Measurements from ENCODE around the gene AFG3L2.

The AFG3L2 gene

DNA sequence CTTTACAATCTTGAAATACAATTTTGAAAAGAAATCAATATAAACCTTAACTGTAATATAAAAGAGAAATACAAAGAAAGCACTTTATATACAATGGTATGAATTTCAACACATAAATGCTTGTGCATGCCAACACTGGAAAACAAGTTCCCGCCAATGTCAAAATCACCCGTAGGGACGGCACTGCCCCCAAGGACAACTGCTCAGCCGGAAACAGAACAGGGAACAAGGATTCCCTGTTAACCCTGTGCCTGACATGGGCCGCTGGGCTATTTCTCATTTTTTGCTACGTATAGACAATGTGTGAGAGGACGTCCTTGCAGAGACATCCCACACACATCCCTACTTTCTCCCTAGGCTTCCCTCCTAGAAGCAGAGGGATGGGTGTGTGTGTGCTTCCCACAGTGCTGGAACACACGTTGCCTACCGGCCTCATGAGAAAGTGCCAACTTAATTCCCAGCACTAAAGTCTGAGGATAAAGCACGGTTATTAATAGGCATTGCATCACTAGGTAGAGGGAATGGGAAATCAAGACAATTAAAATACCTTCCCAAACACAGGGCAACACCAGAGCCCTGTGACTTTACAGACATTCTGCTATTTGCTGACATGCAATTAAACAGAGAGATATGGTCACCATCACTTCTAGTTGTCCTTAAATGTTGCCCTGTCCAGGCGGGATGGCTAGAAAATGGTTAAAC, 14.4 kb downstream of the AFG3L2 start:
- no peak for DNase-seq (ENCODE audit: extremely low read depth in 1 of 2, low read depth in 1 of 2)

DNA sequence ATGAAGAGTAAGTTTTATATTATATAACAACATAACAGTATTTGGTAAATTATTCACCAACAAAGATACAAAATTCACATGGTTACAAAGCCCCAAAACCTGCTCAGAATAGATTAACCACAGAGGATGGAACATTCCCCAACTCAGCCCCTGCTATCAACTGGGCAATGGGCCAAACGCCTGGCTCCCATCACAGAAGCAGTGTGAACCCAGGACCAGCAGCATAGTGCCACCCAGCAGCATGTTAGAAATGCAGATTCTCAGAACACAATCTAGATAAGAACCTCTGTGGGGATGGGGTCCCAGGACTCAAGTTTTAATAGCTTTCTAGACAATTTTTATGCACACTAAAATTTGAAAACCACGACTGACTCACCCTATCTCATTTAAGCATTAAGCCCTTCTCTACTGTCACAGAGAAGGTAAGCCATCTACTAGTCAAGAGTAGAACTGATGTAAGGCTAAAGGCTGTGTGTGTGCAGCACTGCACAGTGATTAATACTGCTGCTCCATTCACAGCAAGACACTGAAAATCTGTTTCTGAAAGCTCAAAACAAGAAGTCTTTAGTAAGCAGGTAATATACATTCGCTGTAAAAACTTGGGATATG, 15.2 kb downstream of the AFG3L2 start:
- no peak for DNase-seq (ENCODE audit: extremely low read depth in 1 of 2, low read depth in 1 of 2)

DNA sequence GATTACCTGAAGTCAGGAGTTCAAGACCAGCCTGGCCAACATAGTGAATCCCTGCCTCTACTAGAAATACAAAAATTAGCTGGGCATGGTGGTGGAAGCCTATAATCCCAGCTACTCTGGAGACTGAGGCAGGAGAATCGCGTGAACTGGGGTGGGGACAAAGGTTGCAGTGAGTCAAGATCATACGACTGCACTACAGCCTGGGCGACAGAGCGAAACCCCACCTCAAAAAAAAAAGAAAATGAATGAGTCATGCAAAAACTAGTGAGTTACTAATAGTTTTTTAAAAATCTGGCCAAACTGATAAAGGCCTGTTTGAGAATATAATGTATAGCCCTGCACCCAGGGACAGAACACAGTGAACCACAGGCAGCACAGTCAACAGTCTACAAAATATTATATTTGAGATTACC, 17.5 kb downstream of the AFG3L2 start:
- DNase-seq (ENCODE audit: extremely low read depth in 1 of 2, low read depth in 1 of 2): no peak

DNA sequence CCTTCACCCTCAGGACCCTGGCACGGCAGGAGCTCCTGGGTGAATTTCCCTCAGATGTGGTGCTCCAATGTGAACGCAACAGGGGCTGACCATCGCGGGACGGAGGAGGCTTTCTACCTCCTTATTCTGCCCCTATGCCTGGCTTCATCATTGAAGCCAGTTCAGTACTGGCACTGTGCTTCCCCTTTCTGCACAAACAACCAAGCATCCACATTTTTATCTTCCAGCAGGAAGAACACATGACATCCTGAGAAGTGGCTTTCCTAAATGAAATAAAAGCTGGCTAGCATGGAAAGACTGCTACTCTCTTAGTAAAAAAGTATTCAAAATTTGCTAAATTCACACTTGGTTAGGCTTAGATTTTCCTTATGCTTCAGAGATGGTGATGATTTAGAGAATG, 24.8 kb downstream of the AFG3L2 start:
- no peak for DNase-seq (ENCODE audit: extremely low read depth in 1 of 2, low read depth in 1 of 2)

DNA sequence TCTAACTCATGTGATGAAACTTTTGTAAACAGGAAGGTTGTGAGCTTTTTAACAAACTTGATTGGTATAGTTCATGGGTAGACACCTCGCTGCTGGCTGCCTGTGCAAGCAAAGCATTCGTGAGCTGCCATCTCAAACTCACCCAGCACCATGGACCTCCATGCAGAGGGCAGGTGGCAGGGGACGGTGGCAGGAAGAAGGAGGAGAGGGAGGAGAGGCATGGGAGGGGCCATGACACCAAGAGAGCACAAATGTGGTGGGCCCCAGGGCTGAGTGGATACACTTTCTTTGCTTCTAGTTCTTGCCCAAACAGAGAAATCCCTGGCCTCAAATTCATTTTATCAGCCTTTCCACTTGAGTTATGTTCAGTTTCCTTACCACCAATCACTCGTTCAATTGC, 29.1 kb downstream of the AFG3L2 start:
- DNase-seq (ENCODE audit: extremely low read depth in 1 of 2, low read depth in 1 of 2): no peak

DNA sequence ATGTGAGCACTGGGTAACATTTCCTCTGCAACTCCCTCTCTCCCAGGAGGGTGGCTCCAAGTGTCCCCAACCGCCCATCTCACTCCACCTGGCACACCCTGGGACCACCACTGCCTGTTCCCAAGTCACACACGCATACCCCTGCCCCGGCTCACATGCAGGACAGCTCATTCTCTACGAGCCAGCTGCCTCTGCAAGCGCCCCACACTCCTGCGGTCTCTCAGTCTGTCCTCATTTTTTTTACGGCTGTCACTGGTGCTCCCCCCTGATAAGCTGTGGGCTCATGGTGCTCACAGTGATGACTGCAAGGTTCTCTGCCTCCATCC, 30.8 kb downstream of the AFG3L2 start:
- no peak for DNase-seq (ENCODE audit: extremely low read depth in 1 of 2, low read depth in 1 of 2)

DNA sequence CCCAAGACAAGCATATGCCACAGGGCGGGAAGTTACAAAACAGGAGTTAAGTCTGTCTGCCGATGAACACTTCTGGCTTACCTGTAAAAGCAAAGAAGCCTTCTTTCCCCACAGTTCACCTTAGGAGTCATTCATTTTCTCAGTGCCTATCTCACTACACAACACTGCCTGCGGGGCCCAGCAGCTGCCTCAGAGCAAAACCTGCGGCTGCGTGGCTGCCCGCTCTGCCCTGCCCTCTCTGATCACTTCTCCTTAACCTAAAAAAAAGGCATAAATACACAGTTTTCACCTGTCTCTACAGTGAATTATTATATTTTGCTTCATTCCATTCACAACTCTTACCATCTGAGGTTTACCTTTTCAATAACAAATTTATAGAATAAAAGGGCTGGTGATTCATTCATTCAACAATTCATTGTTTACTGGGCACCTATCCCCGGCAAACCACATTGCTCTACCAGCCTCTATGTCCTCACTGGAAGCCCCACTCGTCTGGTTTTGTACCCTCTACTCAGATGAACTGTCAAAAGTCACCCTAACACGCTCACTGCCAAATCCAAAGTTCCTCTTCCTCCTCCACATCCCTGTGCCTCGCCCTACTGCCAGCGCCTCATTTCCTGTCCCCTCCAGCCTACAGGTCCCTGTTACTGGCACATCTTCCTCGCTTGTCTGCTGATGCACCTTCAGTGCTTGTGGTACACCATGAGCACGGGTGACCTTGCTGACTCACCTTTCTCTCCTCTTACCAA, 31.4 kb downstream of the AFG3L2 start:
- DNase-seq (ENCODE audit: extremely low read depth in 1 of 2, low read depth in 1 of 2): no peak

DNA sequence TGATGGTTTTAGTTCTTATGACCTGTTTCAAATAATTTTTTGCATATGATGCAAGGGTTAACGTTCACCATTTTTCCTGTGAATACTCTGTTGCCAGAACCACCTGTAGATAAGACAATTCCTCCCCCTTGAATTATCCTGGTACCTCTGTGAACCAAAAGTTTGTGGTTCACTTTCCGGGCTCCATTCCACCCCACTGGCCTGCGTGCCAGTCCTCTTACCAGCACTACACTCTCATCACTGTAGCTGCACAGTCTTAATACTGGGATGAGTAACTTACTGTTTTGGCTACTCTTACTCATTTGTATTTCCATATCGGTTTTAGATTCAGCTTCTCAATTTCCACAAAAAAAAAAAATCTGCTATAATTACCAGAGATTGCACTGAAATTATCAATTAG, 34.4 kb downstream of the AFG3L2 start:
- DNase-seq (ENCODE audit: extremely low read depth in 1 of 2, low read depth in 1 of 2): no peak

DNA sequence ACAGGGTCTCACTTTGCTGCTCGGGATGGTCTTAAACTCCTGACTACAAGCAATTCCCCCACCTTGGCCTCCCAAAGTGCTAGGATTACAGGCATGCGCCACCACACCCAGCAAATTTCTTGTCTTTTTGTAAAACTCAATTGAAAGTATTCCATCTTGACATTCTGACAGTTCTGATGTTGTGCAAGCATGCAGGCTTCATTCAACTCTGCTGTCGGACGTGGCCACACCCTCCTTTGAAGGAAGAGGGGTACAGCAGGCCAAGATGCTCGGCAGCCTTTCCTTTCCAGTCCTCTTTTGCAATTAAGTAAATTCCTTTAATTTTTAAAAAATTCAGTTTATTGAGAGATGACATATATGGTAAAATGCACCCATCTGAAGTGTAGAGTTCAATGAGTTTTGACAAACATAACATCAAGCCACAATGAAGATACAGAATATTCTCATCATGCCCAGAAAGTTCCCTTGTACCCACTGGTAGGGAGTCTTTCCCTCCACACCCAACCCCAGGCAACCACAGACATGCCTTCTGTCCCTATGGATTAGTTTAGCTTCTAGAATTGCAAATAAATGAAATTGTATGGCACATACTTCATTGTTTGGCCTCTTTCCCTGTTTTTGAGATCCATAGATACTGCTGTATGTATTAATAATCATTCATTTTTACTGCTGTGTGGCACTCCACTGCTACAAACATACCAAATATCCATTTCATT, 35.9 kb downstream of the AFG3L2 start:
- no peak for DNase-seq (ENCODE audit: extremely low read depth in 1 of 2, low read depth in 1 of 2)

DNA sequence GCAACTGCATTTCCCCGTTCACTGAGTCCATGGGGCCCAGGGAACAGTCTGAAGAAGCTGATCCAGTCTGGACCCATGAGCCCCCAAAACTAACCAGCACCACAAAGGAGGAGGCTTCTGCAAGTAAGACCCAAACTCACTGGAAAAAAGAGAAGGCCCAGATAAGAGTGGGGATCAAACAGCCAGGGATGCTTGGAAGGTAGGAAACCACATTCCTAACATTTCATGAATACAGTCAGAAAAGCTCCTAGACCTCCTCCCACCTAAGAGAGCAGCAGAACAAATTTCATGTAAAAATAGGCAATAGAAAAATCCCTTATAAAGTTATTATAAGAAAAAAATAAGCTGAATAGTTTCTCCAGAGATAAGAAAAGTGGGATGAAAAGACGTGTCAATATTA, 38.6 kb downstream of the AFG3L2 start:
- DNase-seq (ENCODE audit: extremely low read depth in 1 of 2, low read depth in 1 of 2): no peak

DNA sequence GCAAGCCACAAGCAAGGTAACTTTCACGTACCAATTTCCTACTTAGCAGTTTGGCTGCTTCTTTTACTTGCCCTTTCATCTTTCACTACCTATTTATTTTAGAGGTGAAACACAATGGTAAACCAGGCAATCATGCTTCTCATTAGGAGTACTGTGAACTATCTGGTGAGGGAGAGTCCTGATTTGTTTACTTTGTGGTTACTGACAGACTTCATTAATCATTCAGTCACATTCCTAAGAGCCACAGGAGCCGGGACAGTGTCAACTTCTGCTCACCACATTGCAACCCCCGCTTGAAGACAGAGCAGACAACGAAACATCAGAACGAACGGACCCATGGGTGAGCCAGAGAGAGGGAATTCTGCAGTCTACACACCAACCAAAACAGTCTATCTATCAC, 40.1 kb downstream of the AFG3L2 start:
- DNase-seq (ENCODE audit: extremely low read depth in 1 of 2, low read depth in 1 of 2): no peak

DNA sequence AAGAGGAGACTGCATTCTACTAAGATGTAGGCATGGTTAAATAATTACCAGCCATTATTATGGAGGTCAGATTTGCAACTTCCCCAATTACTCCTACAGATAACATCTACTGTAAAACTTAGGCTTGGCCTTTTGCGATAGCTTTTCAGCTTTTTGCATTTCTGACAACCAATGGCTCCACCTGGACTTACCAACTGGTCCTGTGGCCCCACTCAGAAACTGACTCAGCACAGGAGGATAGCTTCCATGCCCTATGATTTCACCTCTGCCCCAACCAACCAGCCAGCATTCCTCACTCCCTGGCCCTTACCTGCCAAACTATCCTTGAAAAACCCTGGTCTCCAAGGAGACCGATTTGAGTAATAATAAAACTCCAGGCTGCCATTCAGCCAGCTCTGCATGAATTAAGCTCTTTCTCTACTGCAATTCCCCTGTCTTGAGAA, 40.8 kb downstream of the AFG3L2 start:
- DNase-seq (ENCODE audit: extremely low read depth in 1 of 2, low read depth in 1 of 2): no peak

DNA sequence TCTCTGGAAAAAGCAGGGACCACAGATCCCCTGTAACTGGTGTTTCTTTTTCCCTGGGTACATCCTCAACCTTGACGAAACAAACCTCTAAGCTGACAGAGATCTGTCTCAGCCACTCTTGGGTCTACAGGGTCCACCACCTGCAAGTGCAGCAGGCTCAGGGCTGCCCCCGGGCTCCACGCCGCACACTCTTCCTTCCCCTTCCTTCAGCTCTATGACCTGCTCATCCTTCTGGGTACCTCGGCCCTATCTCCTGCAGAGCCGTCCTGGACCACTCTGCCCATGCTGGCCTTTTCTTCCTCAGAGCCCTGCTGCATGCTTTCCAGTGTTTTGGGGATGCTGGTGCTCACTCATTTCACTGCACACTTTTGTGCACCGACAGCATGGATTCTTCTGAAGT, 41.5 kb downstream of the AFG3L2 start:
- no peak for DNase-seq (ENCODE audit: extremely low read depth in 1 of 2, low read depth in 1 of 2)

DNA sequence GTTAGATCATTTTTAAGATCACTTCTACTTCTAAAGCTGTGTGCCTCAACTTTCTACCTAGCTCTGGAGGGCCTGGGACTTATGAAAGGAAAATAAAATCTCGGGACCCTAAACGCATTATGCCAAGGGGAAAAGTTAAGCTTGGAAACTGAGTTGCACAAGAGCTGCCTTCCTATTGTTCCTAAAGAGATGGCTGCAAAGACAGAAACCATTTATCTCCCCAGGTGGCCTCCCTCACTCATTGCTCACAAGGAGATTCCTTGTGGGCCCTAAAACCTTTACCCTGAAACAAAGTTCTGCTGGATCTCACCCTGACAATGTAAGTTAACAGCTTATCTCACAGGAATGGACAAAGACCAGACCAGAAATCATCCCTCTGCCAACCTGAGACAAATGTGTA, 42.2 kb downstream of the AFG3L2 start:
- DNase-seq (ENCODE audit: extremely low read depth in 1 of 2, low read depth in 1 of 2): no peak

DNA sequence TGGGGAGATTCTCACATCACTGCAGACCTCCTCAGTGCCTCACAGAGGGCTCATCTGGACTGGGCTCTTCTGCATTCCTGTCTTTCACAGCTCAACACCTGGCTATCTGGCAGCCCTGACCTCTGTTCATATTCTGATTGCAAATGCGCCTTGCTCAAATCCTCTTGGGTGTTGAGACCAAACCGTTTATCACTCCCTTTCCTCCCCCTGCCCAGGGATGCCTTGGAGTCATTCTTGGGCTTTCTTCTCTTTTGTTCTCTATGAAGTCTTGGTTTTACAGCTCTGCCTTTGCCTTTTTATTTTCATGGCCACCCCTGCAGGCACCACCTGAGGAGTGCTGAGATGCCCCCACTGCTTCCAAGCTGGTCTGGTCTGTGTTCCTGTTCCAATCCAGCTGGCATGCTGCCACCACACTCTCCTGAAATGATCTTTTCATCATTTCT, 42.6 kb downstream of the AFG3L2 start:
- DNase-seq (ENCODE audit: extremely low read depth in 1 of 2, low read depth in 1 of 2): no peak

DNA sequence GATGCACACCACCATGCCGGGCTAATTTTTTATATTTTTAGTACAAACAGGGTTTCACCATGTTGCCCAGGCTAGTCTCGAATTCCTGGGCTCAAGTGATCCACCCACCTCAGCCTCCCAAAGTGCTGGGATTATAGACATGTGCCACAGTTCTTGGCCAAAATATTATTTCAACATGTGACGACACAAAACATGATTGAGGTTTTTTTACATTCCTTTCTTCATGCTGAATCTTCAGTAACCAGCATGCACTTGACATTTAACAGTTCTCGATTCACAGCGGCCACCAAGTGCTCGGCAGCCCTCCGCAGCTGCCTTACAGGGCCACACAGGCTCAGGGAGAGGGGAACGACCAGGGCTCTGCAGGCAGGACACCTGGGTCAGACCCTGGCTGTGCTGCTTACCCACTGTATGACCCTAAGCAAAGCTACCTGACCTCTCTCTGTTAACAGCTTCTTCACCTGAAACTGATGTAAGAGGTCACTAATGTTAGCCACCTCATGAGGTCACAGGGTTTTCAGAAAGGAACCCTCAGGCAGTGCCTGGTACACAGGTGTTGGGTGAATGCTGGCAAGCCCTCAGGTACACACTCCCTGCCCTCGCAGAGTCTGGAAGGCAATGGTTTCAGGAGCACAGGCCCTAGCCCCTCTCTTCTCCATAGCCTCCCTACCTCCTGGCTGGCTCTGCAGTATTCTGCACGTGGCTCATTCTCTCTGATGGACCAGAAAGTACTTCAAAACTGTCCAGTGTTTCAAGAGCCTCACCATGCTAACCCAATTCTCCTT, 43.3 kb downstream of the AFG3L2 start:
- DNase-seq (ENCODE audit: extremely low read depth in 1 of 2, low read depth in 1 of 2): no peak

DNA sequence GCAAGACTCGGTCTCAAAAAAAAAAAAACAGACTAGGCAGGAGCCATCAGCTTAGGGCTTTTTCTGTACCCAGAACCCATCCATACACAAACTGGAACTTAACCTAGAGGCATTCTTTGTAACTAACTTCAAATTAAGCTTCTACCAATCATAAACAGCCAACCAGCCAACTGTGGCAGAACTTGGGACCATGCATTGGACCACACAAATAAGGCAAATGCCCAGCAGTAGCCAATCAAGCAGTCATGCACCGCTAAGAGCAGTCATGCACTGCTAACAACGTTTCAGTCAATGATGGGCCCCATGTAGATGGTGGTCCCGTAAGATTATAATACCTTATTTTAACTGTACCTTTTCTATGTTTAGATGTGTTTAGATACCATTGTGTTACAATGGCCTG, 46.3 kb downstream of the AFG3L2 start:
- no peak for DNase-seq (ENCODE audit: extremely low read depth in 1 of 2, low read depth in 1 of 2)

DNA sequence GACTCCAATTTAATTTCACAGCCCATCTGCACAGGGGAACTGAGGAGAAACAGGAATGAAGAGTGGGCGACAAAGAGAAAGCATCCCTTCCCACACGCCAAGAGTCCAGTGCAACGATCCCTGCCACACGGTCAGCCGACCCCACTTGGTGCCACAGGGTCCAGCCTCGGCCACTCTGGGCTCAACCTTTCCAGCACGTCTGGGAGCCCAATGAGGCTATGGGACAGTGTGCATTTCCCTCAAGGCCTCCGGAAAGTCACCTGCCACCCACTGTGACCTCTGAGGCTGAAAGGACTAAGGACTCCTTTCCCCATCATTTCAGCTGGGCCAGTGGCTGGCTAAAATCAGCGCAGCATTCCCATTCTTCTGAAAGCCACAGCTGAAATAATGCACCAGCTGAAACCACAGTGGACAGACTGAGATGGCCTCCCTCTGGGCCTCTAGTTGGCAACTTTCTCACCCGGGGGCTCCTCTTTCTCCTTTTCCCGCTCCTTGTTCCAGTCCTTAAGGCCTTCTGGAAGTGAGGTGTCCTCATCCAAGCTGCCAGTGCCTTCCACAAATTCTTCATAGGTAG, 47.8 kb downstream of the AFG3L2 start:
- no peak for DNase-seq (ENCODE audit: extremely low read depth in 1 of 2, low read depth in 1 of 2)

DNA sequence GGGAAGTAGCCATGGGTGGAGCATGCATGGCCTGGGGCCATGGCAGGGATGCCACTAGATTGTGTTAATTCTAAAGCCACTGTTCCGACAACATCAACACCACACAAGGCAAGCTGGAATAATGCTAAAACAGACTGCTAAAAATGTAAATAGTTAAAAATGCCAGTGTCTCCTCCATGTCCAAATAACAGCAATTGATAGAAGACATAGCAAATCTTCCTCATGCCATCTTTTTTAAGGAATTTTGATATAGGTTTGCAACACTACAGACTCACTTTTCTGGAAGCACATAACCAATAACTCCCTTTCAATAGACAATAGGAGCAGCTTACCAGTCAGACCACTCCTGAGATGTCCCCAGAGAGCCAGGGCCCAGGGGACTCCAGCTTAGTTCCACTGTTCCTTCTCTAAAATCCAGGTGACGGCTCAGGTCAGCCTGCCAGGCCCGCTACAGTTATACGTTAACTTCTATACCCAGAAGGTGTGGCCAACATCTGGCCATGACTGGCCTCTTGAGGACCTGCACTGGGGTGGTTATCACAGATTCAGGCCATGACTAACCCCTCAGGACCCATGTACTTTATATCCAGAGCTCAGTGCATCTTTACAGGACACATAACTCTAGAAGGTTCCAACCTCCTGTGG, 48.7 kb downstream of the AFG3L2 start:
- DNase-seq (ENCODE audit: extremely low read depth in 1 of 2, low read depth in 1 of 2): no peak

All from stimulated activated CD8-positive, alpha-beta memory T cell treated with anti-CD3 and anti-CD28 coated beads, Interleukin-7, amount 100 ng/mL, for 48 hours (primary cell).